K562 (cell line): ENCODE measurements around the gene CTXN3. TPM values are rescaled to one million over a fixed set of nuclear protein-coding genes. Genes with fewer than 3 reads are reported as not detected.

Experiments
- ATAC-seq: fragments of 200-7000 bp; cut with Tn5 transposase; 3 replicates; pipeline ENCODE4 v1.9.1; 2020; ENCODE audit warnings: moderate library complexity
- BruUV-seq: library from RNA; stranded (reverse); fragments of 400-500 nt; replicated peaks from 2 replicates; lab custom pipeline; 2021; lab: Mats Ljungman, UMichigan
- CTCF ChIA-PET: fragments of 300-600 bp; formaldehyde crosslinking; extraction: SDS; loops from one replicate; lab custom pipeline; 2021; ENCODE audit warnings: low intra/inter-chr PET ratio; lab: Yijun Ruan, JAX
- POLR2A ChIA-PET: fragments of 300-600, 350-650 bp; sonication (Branson Sonifier 250); formaldehyde crosslinking; extraction: SDS; loops from one replicate; lab custom pipeline; 2021; ENCODE audit warnings: antibody characterized with exemption, inconsistent platforms; lab: Yijun Ruan, JAX
- DNase-seq, 4 experiments: peaks; one replicate each; pipeline versions ENCODE4 v3.0.0 to v3.0.0-alpha.2; 2011 to 2018; ENCODE audit warnings: low spot score in 3 of 4, mixed read lengths in 3 of 4; ENCODE audit errors: extremely low read depth in 1 of 4
- FAIRE-seq: peaks from 2 replicates; lab custom pipeline; 2011; peaks lifted over from hg19 to GRCh38; lab: Jason Lieb, UNC
- H2AFZ ChIP-seq: 2 replicates; pipeline ENCODE4 v1.6.0; 2011; ENCODE audit warnings: low read depth, low read length, control low read depth, inconsistent platforms
- H3K27ac ChIP-seq: fragments of 200-600 bp; 3 replicates; pipeline ENCODE4 v1.8.0; 2011; ENCODE audit warnings: low read depth, mild to moderate bottlenecking, control low read depth, inconsistent platforms, low read length, moderate library complexity, mixed read lengths; ENCODE audit errors: extremely low read depth
- H3K27me3 ChIP-seq, 2 experiments: fragments of 300-600 bp in 1 of 2; 2 replicates in 1 of 2; 3 replicates in 1 of 2; pipeline versions ENCODE4 v1.6.0 to v1.8.0; 2011; ENCODE audit warnings: inconsistent platforms in 2 of 2, low read length in 2 of 2, mild to moderate bottlenecking in 1 of 2, mixed read lengths in 1 of 2, moderate library complexity in 1 of 2; ENCODE audit not compliant: control insufficient read depth in 2 of 2, insufficient read depth in 2 of 2
- H3K36me3 ChIP-seq: fragments of 300-600 bp; 3 replicates; pipeline ENCODE4 v1.8.0; 2011; ENCODE audit warnings: mild to moderate bottlenecking, low read length, inconsistent platforms; ENCODE audit not compliant: control insufficient read depth, insufficient read depth
- H3K4me1 ChIP-seq, 2 experiments: fragments of 200-600 bp in 1 of 2; replicated peaks in 1 of 2; 2 replicates in 1 of 2; 3 replicates in 1 of 2; pipeline versions ENCODE4 v1.5.1 to v1.8.0; 2011; ENCODE audit warnings: inconsistent platforms in 2 of 2, low read length in 2 of 2, mild to moderate bottlenecking in 1 of 2, mixed read lengths in 1 of 2, moderate library complexity in 1 of 2; ENCODE audit not compliant: control insufficient read depth in 2 of 2, insufficient read depth in 2 of 2
- H3K4me2 ChIP-seq: 2 replicates; pipeline ENCODE4 v1.6.1; 2011; ENCODE audit warnings: low read length, control low read depth, inconsistent platforms, mixed read lengths; ENCODE audit not compliant: insufficient read depth
- H3K4me3 ChIP-seq: fragments of 200-600 bp; sonication (generic), shearing (Covaris generic); 2 replicates; pipeline ENCODE4 v1.5.1; 2016; ENCODE audit warnings: control low read depth, inconsistent platforms
- H3K79me2 ChIP-seq: fragments of 200-600 bp; 3 replicates; pipeline ENCODE4 v1.8.0; 2011; ENCODE audit warnings: low read length, inconsistent platforms; ENCODE audit not compliant: control insufficient read depth, insufficient read depth
- H3K9ac ChIP-seq, 2 experiments: 2 replicates each; pipeline versions ENCODE4 v1.6.0 to v1.6.1; 2011; ENCODE audit warnings: low read depth in 2 of 2, low read length in 2 of 2, control low read depth in 1 of 2, inconsistent platforms in 1 of 2, mild to moderate bottlenecking in 1 of 2, mixed read lengths in 1 of 2; ENCODE audit not compliant: insufficient read depth in 1 of 2
- H3K9me1 ChIP-seq: one replicate; pipeline ENCODE4 v1.6.0; 2011; ENCODE audit warnings: inconsistent platforms, mild to moderate bottlenecking, low read length, moderate library complexity; ENCODE audit not compliant: control insufficient read depth, insufficient read depth
- H3K9me3 ChIP-seq: replicated peaks from 2 replicates; pipeline ENCODE4 v1.5.1; 2011; ENCODE audit warnings: low read depth, low read length, inconsistent platforms; ENCODE audit not compliant: control insufficient read depth, insufficient read depth
- H4K20me1 ChIP-seq: replicated peaks from 2 replicates; pipeline ENCODE4 v1.6.1; 2011; ENCODE audit warnings: low read length, inconsistent platforms, mixed read lengths; ENCODE audit not compliant: control insufficient read depth, insufficient read depth
- BMI1 ChIP-seq: fragments of 150-350 bp; IDR thresholded peaks from 2 replicates; pipeline ENCODE4 v1.6.1; 2014; ENCODE audit warnings: low read length
- BRF1 ChIP-seq: IDR thresholded peaks from 3 replicates; pipeline ENCODE4 v1.6.1; 2011; ENCODE audit warnings: borderline replicate concordance, mild to moderate bottlenecking; ENCODE audit not compliant: insufficient read length; ENCODE audit errors: extremely low read depth
- CLOCK ChIP-seq: fragments of 250-450 bp; sonication (Bioruptor Pico); IDR thresholded peaks from 2 replicates; pipeline ENCODE4 v1.4.0; 2020; ENCODE audit warnings: mild to moderate bottlenecking, moderate library complexity, borderline replicate concordance
- DEAF1 ChIP-seq: fragments of 450-650 bp; formaldehyde crosslinking; IDR thresholded peaks from 2 replicates; pipeline ENCODE4 v1.4.0; 2020; ENCODE audit warnings: mild to moderate bottlenecking, moderate library complexity
- ELK3 ChIP-seq: fragments of 450-650 bp; formaldehyde crosslinking; IDR thresholded peaks from 2 replicates; pipeline ENCODE4 v1.4.0; 2020; ENCODE audit warnings: mild to moderate bottlenecking
- HNRNPLL ChIP-seq: fragments of 200-400 bp; formaldehyde crosslinking; IDR thresholded peaks from 2 replicates; pipeline ENCODE4 v1.6.1; 2017; ENCODE audit warnings: low read length, low read depth, mild to moderate bottlenecking; ENCODE audit not compliant: poor library complexity, severe bottlenecking
- NCOR1 ChIP-seq: fragments of 450-650 bp; IDR thresholded peaks from 2 replicates; pipeline ENCODE4 v1.6.1; 2016; ENCODE audit warnings: mild to moderate bottlenecking, moderate library complexity
- PHF8 ChIP-seq: fragments of 200-600 bp; sonication (generic); IDR thresholded peaks from 2 replicates; pipeline ENCODE4 v1.6.1; 2012; ENCODE audit warnings: mixed run types, mild to moderate bottlenecking, inconsistent platforms, low read length, moderate library complexity, borderline replicate concordance
- SIN3B ChIP-seq: fragments of 450-650 bp; IDR thresholded peaks from 2 replicates; pipeline ENCODE4 v1.6.1; 2017; ENCODE audit warnings: low read depth, mild to moderate bottlenecking, moderate library complexity
- SPI1 ChIP-seq: IDR thresholded peaks from 2 replicates; pipeline ENCODE4 v1.6.1; 2011; ENCODE audit warnings: low read depth, low read length, control low read depth, borderline replicate concordance
- TCFL5 ChIP-seq: fragments of 250-450 bp; sonication (Bioruptor Pico); conservative IDR thresholded peaks from 2 replicates; pipeline ENCODE4 v1.6.1; 2021; ENCODE audit warnings: mild to moderate bottlenecking, moderate library complexity, matching md5 sums
- ZHX1 ChIP-seq: fragments of 150-350 bp; conservative IDR thresholded peaks from 2 replicates; pipeline ENCODE4 v1.6.1; 2014; ENCODE audit warnings: low read length
- ZNF184 ChIP-seq: sonication (generic); formaldehyde crosslinking; IDR thresholded peaks from 2 replicates; pipeline ENCODE4 v1.5.0; 2020; ENCODE audit warnings: missing genetic modification reagents
- ZNF408 ChIP-seq: fragments of 250-450 bp; sonication (Bioruptor Pico); IDR thresholded peaks from 2 replicates; pipeline ENCODE4 v1.4.0; 2020; ENCODE audit warnings: low read depth, mild to moderate bottlenecking, moderate library complexity
- ZNF695 ChIP-seq: fragments of 450-650 bp; formaldehyde crosslinking; IDR thresholded peaks from 2 replicates; pipeline ENCODE4 v1.4.0; 2020; ENCODE audit warnings: mild to moderate bottlenecking, moderate library complexity
- WGBS: fragments of 100-300 bp; shearing (Covaris generic); methylation state at CpG from one replicate; pipeline ENCODE4 v1.1.6; 2016; ENCODE audit warnings: low coverage, mixed read lengths; ENCODE audit not compliant: insufficient coverage; ENCODE audit errors: missing lambda C conversion rate; 5-methylcytosine and 5-hydroxymethylcytosine counted together
- in situ Hi-C: fragments of 300-500 bp; cut with MboI; formaldehyde crosslinking; loops from 4 replicates; pipeline ENCODE4 v1.15.0; 2018; ENCODE audit warnings: inconsistent platforms, mixed read lengths
- intact Hi-C: fragments of 100-400 bp; cut with micrococcal nuclease; formaldehyde crosslinking; loops from 2 replicates; pipeline ENCODE4 v1.14.2; 2022
- polyA plus RNA-seq, 8 experiments: library from polyadenylated mRNA; depleted of rRNA in 4 of 8; stranded (reverse) in 5 of 8; unstranded in 3 of 8; fragments of >200 nt; fragmentation: Nextera tagmentation in 2 of 8; fragmentation: Illumina TruSeq in 1 of 8; extraction: Ambion mirVana in 2 of 8; extraction: Trizol in 1 of 8; gene quantifications; 2 replicates each; pipeline versions ENCODE4 v1.2.1 to v1.2.3, GENCODE V29; 2011 to 2014; ENCODE audit warnings: inconsistent platforms in 1 of 8, missing spikeins in 1 of 8
- total RNA-seq, 7 experiments: library from RNA; depleted of rRNA in 6 of 7; stranded (reverse); fragments of >200 nt in 6 of 7; fragmentation: Illumina TruSeq in 2 of 7; extraction: Trizol in 2 of 7; gene quantifications; 2 replicates each; pipeline versions ENCODE4 v1.2.1 to v1.2.3, GENCODE V29; 2011 to 2021; ENCODE audit warnings: low replicate concordance in 1 of 7

The CTXN3 gene
- total and polyA plus RNA-seq, 9 of the 15 experiments (the other 6 are each of a cell fraction or from before 2014, with no cell fraction given): not detected

- no peak overlapping the region for H3K4me3 ChIP-seq
- H3K9me1 ChIP-seq: no peaks in the 10 kb centered on the region
- no peaks in the 10 kb centered on the region for H4K20me1 ChIP-seq
- H3K4me1 ChIP-seq: no peaks in the 10 kb centered on the region
- WGBS: 0% methylated on average over 3 of the region's 3 CpGs
- no peak for ATAC-seq
- intact Hi-C loops (no loop called here), in situ Hi-C loops (no loop called here)
- H3K9ac ChIP-seq: no peak overlapping the region
- no peak overlapping the region for H3K27ac ChIP-seq
- ChIA-PET POLR2A (interaction anchor here (0.8 kb wide), 1 partner anchor 9 kb away, joined by 3 read pairs; no protein-coding TSS in a partner anchor), CTCF (no interaction called here)
- no peak for DNase-seq
- no peaks in the 10 kb centered on the region; a peak in 1 of 5 replicates for H3K27me3 ChIP-seq
- no peaks in the 10 kb centered on the region for H3K9me3 ChIP-seq
- no peak for TF ChIP-seq DEAF1
- TF ChIP-seq ZNF408 (CRISPR knock-in tag): no peak
- TF ChIP-seq ZHX1: no peak
- TF ChIP-seq HNRNPLL: no peak
- no peak for TF ChIP-seq ZNF184 (CRISPR knock-in tag)
- no peak for TF ChIP-seq NCOR1
- no peak for TF ChIP-seq ELK3
- TF ChIP-seq SIN3B: no peak
- no peak for TF ChIP-seq PHF8
- TF ChIP-seq SPI1: no peak
- no peak for TF ChIP-seq BRF1
- TF ChIP-seq TCFL5 (CRISPR knock-in tag): no peak
- TF ChIP-seq ZNF695 (CRISPR knock-in tag): no peak
- TF ChIP-seq BMI1: no peak
- TF ChIP-seq CLOCK: no peak
- TF ChIP-seq, all 486 proteins: peak for 0
- BruUV-seq: no TSS peak
- no peaks in the 10 kb centered on the region for H3K36me3 ChIP-seq
- no peak overlapping the region for H3K4me2 ChIP-seq
- no peak for FAIRE-seq
- no peak overlapping the region for H2AFZ ChIP-seq
- H3K79me2 ChIP-seq: no peaks in the 10 kb centered on the region
Observed at GRCh38 chr5:127599320-127599719, 49.6 kb upstream of the CTXN3 start.
